Body of pancreas (tissue), 4 donors: Measurements from ENCODE around the gene SHFL. TPM values are rescaled to one million over a fixed set of nuclear protein-coding genes. Genes with fewer than 3 reads are reported as not detected.

Source experiments
- ATAC-seq: fragments of 150-250 bp; one replicate; pipeline ENCODE4 v1.9.1; 2016
- DNase-seq, 4 donors: peaks; one replicate each; pipeline ENCODE4 v3.0.0-alpha.2; 2019
- H3K27ac ChIP-seq, 4 donors: fragments of 200-600 bp; sonication (generic); 1 replicate in 3 of 4; 2 replicates in 1 of 4; pipeline versions ENCODE4 v1.5.1 to v1.6.1; 2016 to 2019; ENCODE audit warnings: mild to moderate bottlenecking in 1 of 4, mixed read lengths in 1 of 4, moderate library complexity in 1 of 4
- H3K27me3 ChIP-seq, 2 donors: fragments of 200-600 bp; sonication (generic); one replicate each; pipeline ENCODE4 v1.6.0; 2016; ENCODE audit warnings: mild to moderate bottlenecking in 1 of 2
- H3K36me3 ChIP-seq, 2 donors: fragments of 200-600 bp; sonication (generic); replicated peaks in 1 of 2; 2 replicates each; pipeline ENCODE4 v1.5.1; 2016; ENCODE audit warnings: low read depth in 2 of 2; ENCODE audit not compliant: insufficient read depth in 1 of 2
- H3K4me1 ChIP-seq: fragments of 200-600 bp; sonication (generic); one replicate; pipeline ENCODE4 v1.6.0; 2016
- H3K4me3 ChIP-seq, 2 donors: fragments of 200-600 bp; sonication (generic); 1 replicate in 1 of 2; 2 replicates in 1 of 2; pipeline ENCODE4 v1.5.1; 2016 to 2019
- H3K9me3 ChIP-seq, 3 donors: fragments of 200-600 bp; sonication (generic); 1 replicate in 2 of 3; 2 replicates in 1 of 3; pipeline ENCODE4 v1.5.1; 2016
- POLR2A ChIP-seq, 3 donors: fragments of 450-650 bp; IDR thresholded peaks; one replicate each; pipeline ENCODE4 v1.6.1; 2016; ENCODE audit warnings: antibody characterized with exemption in 3 of 3, mild to moderate bottlenecking in 2 of 3
- WGBS, 2 donors: methylation state at CpG; one replicate each; pipeline ENCODE4 v1.1.5; 2017; 5-methylcytosine and 5-hydroxymethylcytosine counted together
- intact Hi-C: fragments of 100-400 bp; cut with DNase I; formaldehyde crosslinking; loops from one replicate; pipeline ENCODE4 v1.15.1; 2023
- total RNA-seq, 2 donors: library from RNA; depleted of rRNA; stranded (reverse); fragments of >200 nt; gene quantifications; one replicate each; pipeline ENCODE4 v1.1.0, GENCODE V29; 2016
- TF ChIP-seq, protein P1 (sequence below), 7 experiments: fragments of 450-650 bp in 4 of 7; fragments of 200-600 bp in 3 of 7; sonication (generic) in 3 of 7; IDR thresholded peaks; one replicate each; pipeline ENCODE4 v1.5.1; 2016 to 2019; ENCODE audit warnings: antibody characterized with exemption in 7 of 7

Gene SHFL
- total RNA-seq, 2 donors from 2014 or later, result 19.1 to 21.0 TPM

DNA sequence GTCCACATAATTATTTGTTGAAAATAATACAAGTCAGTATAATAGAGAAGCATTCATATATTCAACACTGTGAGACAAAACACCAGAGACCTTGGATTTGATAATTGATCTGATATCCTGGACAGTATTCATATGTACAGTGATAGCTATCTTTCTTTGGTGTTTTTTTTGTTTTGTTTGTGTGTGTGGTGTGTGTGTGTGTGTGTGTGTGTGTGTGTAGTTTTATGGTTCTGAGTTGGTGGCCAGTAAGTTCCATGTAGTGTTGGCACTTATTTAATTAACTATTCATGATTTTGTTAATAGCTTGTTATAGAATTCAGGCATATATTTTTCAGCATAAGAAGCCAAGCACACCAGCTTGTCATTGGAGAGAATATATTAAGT, 18.0 kb downstream of the SHFL start:
- no peak for DNase-seq
- Histone ChIP-seq H3K36me3 (peaks cover 10 to 12% of the 10 kb centered on the region in 2 donors), H3K9me3 (no peaks in the 10 kb centered on the region), H3K27ac (no peak overlapping the region), H3K4me3 (no peak overlapping the region), H3K4me1 (peaks cover 21% of the 10 kb centered on the region), H3K27me3 (no peaks in the 10 kb centered on the region)
- TF ChIP-seq POLR2A (IDR thresholded peaks at IDR 0.05), result no peak
- TF ChIP-seq, protein P1, sequence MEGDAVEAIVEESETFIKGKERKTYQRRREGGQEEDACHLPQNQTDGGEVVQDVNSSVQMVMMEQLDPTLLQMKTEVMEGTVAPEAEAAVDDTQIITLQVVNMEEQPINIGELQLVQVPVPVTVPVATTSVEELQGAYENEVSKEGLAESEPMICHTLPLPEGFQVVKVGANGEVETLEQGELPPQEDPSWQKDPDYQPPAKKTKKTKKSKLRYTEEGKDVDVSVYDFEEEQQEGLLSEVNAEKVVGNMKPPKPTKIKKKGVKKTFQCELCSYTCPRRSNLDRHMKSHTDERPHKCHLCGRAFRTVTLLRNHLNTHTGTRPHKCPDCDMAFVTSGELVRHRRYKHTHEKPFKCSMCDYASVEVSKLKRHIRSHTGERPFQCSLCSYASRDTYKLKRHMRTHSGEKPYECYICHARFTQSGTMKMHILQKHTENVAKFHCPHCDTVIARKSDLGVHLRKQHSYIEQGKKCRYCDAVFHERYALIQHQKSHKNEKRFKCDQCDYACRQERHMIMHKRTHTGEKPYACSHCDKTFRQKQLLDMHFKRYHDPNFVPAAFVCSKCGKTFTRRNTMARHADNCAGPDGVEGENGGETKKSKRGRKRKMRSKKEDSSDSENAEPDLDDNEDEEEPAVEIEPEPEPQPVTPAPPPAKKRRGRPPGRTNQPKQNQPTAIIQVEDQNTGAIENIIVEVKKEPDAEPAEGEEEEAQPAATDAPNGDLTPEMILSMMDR (IDR thresholded peaks at IDR 0.05), result no peak
- ATAC-seq, result no peak
- intact Hi-C loops, result no loop called here

DNA sequence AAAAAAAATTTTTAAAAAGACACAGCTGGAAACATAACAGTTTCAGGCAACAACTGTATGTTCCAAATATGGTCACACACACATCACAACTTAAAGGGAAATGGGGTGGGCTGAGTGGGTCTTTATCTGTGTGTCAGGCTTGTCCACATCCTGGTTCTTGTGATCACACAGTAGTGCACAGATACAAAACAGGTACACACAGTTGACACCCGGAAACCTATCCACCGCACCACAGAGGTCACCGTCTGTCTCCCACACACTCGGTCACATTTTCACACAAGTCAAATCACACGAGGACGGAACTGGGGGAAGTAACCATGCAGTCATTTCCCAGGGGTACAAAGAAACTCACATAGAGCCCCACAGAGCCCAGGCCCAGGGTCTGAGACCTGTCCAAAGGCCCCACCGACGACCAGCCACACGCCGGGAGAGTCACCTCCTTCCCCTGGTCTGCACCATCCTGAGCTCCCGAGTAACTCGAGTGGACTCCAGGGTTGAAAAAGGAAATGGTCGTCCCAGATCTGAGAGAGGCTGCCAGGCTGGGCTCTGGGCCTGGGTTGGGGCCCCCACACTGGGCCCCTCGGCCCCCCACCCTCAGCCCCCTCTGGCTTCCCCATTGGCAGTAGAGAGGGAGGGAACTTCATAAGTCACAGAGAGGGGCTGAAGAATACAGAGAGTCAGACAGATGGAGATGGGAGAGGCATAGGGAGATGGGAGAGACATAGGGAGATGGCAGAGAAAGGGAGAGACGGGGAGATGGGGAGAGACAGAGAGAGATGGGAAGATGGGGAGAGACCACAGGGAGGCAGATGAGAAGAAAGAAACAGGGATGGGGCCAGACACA, 18.8 kb downstream of the SHFL start:
- peaks cover 21% of the 10 kb centered on the region for H3K4me1 ChIP-seq
- 48 to 61% methylated on average over 15 of the region's 15 CpGs for WGBS, 2 donors
- H3K9me3 ChIP-seq, result no peaks in the 10 kb centered on the region
- H3K4me3 ChIP-seq, result no peak overlapping the region
- peaks cover 15% of the 10 kb centered on the region in 2 donors for H3K36me3 ChIP-seq
- ATAC-seq (no peak), DNase-seq (no peak)
- H3K27ac ChIP-seq, result peak overlapping the region in 1 of 4 donors; percentile 34
- no peak for TF ChIP-seq POLR2A (IDR thresholded peaks at IDR 0.05)
- TF ChIP-seq, protein P1 (IDR thresholded peaks at IDR 0.05), result no peak
- intact Hi-C loops, result no loop called here
- no peaks in the 10 kb centered on the region for H3K27me3 ChIP-seq

- Histone ChIP-seq H3K36me3 (peaks cover 19 to 22% of the 10 kb centered on the region in 2 donors), H3K4me1 (peaks cover 21% of the 10 kb centered on the region), H3K9me3 (no peaks in the 10 kb centered on the region), H3K4me3 (no peak overlapping the region), H3K27ac (peak overlapping the region in 2 of 4 donors; percentile 34 to 52), H3K27me3 (no peaks in the 10 kb centered on the region)
- WGBS, 2 donors, result 37 to 44% methylated on average over 16 of the region's 16 CpGs
- TF ChIP-seq POLR2A (IDR thresholded peaks at IDR 0.05), result no peak
- TF ChIP-seq, protein P1 (IDR thresholded peaks at IDR 0.05), result no peak
- intact Hi-C loops, result no loop called here
- DNase-seq, result no peak
- ATAC-seq, result no peak
Observed at GRCh38 chr19:10105509-10106099, 19.5 kb downstream of the SHFL start.

- Histone ChIP-seq H3K4me1 (peaks cover 21% of the 10 kb centered on the region), H3K9me3 (no peaks in the 10 kb centered on the region), H3K27me3 (no peaks in the 10 kb centered on the region), H3K4me3 (peak within 1 kb of the TSS; percentile 54 to 62), H3K27ac (peak within 1 kb of the TSS in 3 of 4 donors; percentile 34 to 79 (median 70)), H3K36me3 (peaks cover 24 to 28% of the 10 kb centered on the region in 2 donors)
- intact Hi-C loops, result no loop called here
- peak in 2 of 3 donors; percentile 76 to 77 for TF ChIP-seq POLR2A (IDR thresholded peaks at IDR 0.05)
- TF ChIP-seq, protein P1 (IDR thresholded peaks at IDR 0.05), result peak in 1 of 7 experiments; percentile 11
- peak; percentile 99 to 100 (median 99) for DNase-seq
- WGBS, 2 donors, result 1 to 5% methylated on average over 20 to 58 of the region's 71 CpGs
- ATAC-seq, result peak; percentile 99
Observed at GRCh38 chr19:10106100-10106936, 20.2 kb downstream of the SHFL start, which contains the start of gene PPAN. TSS of gene PPAN (plus strand) at chr19:10106362. CDS start at chr19:10106395, 33 bp downstream.
